ENCODE results near the gene YIPF6.
"Not testable (repeated sequence)": the region's sequence is repeated elsewhere in the genome, so short reads cannot be mapped to it uniquely, and the experiment has no call there.

The YIPF6 gene

DNA sequence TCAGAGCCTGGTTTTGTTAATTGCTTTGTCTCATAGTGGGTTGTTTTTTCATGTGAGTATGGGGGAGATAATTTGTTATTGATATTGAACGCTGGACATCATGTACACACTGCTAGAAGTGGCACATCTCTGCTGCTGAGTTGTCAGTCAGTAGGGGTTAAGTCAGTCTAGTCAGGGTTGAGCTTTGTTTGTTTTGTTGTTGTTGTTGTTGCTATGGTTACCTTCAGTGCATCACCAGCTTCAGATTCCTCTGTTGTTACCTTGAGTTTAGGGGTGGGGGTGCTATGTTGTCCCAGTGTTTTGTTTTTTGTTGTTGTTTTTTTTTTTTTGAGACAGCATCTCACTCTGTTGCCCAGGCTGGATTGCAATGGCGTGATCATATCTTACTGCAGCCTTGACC, 9.9 kb downstream of the YIPF6 start:
- no peak for DNase-seq

DNA sequence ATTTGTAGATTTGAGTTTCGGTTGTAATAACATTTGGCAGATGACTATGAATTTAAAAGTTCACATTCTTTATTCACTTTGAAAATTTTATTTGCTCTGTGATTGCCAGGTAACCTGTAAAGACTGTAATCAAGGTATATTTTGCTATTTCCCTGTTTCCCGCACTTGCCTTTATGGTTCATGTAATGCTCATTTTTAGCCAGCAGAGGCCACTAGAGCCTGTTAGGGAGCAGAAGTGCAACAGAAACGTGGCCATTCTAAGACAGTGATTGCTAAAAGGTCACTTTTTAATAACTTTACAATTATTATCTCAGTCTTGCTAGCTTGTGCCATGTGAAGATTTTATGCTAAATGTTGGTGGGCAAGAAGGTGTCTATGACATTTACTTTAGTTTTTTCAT, 12.4 kb downstream of the YIPF6 start:
- no peak for DNase-seq

DNA sequence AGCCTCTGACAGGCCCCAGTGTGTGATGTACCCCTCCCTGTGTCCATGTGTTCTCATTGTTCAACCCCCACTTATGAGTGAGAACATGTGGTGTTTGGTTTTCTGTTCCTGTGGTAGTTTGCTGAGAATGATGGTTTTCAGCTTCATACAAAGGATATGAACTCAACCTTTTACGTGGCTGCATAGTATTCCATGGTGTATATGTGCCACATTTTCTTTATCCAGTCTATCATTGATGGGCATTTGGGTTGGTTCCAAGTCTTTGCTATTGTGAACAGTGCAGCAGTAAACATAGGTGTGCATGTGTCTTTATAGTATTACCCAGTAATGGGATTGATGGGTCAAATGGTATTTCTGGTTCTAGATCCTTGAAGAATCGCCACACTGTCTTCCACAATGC, 25.8 kb downstream of the YIPF6 start:
- DNase-seq: not testable (repeated sequence)

DNA sequence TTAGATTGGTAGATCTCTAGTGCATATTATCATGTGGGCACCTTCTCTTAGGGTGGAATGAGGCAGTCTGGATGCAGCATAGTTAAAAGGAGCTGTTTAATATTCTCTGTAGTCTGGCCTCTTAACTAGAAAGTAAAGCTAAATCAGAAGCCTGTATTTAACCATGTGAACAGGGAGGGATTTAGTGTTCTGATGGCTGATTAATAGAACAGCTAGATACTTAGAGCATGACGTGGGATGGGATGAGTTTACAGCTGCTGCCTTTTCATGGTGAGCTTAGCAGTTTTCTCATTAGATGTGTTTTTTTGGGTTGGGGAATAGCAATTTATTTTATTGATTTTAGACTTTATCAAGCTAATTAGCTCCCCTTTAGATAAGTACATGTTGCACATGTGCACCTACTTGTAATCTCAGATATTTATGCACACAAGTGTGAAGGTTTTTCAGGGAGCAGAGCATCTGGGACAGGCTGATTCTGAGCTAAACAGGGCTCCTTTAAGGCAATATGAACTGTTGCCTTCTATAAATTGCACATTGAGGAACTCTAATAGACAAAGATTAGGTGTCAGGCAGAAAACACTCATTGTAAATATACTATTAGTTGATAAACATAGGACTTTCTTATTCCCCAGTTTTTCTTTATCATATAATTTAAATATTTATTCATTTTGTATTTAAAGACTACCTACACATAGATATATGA, 34.1 kb downstream of the YIPF6 start:
- no peak for DNase-seq

DNA sequence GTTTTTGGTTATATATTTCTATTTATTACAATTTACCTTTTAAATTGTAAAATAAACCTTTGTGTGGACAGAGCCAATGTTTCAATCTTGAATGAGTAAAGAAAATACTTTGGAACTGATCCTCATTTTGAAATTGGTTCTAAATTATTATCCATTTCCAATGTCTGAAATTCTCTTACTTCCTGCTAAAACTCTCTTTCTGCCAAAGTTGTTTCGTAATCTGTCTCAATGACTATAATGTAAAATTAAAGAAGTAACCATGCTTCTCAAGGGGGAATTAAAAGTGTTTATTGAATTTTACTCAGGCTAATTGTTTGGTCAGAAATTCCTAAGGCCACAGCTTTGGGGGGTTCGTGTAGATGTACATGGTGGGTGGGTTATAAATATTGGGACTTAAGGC, 34.8 kb downstream of the YIPF6 start:
- DNase-seq: no peak

DNA sequence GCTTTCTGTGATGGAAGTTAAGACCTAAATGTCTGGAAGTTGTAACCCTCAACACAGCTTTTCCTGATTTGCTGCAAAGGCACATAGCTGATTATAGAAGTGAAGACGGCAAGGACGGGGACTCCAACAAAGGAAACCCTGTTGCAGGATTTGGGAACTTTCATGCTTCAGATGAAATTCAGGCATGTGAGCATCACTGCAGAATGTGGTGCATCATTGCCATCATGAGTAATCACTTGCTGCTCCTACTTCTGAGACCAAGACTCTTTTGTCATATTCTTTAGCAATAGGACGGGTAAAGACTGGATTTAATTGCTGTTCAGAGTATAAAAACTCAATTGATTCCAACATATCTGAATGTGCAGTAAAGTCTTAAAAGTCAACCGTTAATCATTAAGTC, 35.8 kb downstream of the YIPF6 start:
- DNase-seq: no peak

DNA sequence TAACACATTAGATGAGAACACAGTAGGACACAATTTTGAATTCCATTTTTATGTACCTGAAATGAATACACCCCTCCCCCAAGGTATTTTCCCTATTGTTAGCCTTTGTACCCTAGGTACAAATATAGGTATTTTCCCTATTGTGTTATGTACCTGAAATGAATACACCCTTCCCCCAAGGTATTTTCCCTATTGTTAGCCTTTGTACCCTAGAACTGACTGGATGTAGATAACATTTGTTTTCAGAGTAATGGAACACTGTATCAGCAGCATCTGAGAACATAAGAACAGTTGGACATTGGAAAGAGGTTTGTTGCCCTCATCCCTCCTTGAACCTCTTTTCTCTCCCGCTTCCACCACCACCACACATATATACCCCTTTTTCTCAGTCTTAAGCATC, 37.6 kb downstream of the YIPF6 start:
- no peak for DNase-seq

DNA sequence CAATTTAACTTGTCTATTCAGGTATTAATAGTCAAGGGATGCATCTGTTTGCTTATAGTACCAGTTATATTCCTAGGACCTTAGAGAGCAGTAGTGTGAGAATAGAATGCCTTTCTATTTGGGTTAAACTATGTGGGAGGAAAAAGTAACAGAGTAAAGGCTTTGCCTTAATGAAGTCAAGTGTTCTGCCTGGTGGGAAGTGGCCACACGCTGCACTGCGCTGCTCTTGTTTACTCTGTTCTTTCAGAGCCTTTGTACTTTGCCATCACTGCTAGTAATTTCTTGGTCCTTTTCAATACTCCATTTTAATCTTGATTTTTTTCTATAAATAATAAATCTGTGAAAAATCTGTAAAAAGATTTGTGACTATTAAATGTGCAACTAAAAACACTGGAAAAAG, 38.0 kb downstream of the YIPF6 start:
- DNase-seq: no peak

DNA sequence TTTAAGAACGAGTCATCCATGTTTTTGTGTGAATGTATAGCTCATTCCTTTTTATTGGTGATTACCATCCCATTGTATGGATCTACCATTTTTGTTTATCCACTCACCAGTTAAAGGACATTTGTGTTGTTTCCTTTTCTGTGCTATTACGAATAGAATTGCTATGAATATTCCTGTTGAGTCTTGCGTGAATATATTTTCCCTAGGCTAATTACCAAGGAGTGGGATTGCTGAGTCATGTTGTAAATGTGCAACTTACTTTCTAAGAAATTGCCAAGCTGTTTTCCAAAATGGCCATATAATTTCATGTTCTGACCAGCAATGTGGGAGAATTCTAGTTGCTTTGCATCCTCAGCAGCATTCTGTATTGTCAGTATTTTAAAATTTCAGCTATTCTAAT, 51.3 kb downstream of the YIPF6 start:
- no peak for DNase-seq

DNA sequence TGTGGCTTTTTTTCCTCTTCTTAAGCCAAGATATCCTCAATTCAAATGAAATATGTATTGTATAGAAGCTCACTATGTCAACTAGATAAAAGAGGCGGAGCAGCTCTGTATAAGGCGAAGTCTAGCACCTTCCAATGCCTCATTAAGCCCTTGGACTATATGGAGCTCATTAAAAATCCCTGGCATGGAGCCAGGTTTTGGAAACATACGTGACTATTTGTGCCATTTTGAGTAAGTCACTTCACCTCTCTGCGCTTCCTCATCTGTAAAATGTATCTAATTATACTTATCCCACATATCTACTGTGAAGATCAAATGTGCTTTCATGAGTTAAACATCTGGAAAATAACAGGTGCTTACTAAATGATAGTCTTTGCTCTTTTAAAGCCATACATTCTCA, 57.2 kb downstream of the YIPF6 start:
- no peak for DNase-seq

DNA sequence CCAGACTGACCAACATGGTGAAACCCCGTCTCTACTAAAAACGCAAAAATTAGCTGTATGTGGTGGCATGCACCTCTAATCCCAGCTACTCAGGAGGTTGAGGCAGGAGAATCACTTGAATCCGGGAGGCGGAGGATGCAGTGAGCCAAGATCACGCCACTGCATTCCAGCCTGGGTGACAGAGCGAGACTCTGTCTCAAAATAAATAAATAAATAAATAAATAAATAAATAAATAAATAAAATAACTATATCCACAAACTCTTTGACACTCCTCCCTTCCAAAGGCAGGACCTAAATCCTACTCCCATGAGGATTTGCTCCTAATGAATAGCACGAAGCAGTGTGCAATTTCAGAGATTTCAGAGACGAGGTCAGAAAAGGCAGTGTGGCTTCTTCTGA, 58.3 kb downstream of the YIPF6 start:
- DNase-seq: not testable (repeated sequence)

DNA sequence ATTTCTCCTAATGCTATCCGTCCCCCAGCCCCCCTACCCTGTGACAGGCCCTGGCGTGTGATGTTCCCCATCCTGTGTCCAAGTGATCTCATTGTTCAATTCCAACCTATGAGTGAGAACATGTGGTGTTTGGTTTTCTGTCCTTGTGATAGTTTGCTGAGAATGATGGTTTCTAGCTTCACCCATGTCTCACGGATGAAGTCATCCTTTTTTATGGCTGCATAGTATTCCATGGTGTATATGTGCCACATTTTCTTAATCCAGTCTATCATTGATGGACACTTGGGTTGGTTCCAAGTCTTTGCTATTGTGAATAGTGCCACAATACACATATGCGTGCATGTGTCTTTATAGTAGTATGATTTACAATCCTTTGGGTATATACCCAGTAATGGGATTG, 61.1 kb downstream of the YIPF6 start:
- not testable (repeated sequence) for DNase-seq

DNA sequence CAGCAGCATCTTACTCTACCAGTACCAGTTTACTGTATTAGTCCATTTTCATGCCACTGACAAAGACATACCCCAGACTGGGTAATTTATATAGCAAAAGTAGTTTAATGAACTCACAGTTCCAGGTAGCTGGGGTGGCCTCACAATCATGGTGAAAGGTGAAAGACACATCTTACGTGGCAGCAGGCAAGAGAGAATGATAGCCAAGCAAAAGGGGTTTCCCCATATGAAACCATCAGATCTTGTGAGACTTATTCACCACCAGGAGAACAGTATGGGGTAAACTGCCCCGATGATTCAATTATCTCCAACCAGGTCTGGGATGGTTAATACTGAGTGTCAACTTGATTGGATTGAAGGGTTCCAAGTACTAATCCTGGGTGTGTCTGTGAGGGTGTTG, 69.3 kb downstream of the YIPF6 start:
- no peak for DNase-seq

DNA sequence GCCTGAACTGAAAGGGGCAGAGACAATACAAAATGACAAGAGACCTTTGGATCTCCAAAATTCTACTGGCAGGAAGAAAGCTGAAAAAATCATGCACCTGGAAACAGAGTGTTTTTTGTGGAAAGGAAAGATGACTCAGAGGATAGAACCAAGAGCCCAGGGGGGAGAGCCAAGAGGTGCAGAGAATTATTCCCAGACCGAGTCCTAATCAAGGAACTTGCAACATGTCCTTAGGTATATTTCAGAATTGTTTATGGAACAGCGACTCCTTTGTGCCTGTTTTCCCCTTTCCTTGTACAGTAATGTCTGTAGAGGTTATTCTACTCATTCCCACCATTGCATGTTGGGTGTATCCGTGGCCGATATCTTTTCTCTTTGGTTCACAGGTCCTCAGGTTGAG, 71.7 kb downstream of the YIPF6 start:
- DNase-seq: no peak

DNA sequence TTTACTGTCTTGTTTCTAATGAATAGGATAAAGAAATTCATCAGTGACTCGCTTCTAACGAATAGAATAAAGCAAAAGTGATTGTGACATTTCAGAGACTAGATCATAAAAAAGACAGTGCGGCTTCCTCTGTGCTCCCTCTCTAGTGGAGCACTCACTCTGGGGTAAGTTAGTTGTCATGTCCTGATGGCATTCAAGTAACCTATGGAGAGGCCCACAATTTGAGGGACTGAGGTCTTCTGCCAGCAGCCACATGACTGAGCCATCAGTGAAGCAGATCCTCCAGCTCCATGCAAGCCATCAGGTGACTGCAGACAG, 72.4 kb downstream of the YIPF6 start:
- DNase-seq: no peak

DNA sequence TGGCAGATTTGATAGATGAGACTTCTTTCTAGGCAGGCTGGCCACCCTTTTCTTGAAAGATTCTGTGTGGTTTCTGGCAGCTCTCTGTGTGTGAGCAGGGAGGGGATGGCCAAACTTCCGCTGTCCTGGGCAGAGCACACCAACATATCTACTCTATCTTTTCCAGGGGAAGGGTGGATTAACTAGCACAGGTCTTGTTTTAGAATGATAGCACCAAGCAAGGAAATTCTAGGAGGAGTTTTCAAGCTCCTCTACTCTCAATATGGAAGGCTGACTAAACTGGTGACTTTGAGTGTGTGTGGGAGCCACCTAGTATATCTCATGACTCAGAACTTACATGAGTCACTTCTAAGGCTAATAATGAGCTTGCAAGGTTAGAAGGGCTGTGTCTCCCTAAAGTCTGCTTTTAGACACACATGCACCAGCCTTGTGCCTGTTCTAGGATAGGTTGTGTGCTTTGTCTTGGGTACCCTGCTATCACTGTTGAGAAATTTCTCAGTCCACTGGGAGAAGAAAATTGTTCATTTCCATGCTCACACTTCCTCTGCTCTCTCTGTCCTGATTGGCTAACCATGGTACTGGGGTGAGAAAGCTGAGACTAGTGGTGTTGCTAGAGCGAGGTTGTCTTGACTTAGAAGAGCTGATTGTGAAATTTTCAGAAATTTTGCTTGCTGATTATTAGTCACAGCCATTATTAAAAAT, 72.9 kb downstream of the YIPF6 start:
- no peak for DNase-seq

DNA sequence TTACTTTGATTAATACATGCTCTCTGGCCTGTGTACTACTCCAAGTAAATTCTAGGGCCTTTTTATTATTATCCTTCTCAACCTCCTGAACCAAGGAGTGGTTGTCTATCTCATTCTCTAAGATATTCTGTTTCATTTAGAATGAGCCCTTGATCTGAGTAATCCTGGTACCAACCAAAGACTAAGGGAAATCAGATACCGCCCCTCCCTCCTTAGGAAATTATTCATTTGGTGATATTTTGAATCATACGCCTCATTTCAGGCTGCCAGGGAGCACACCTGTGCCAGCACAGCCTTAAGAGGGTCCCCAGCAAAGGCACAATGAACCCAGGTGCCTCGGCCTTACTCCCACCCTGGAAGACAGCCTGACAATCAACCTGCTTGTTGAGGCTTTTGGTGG, 75.4 kb downstream of the YIPF6 start:
- DNase-seq: no peak

DNA sequence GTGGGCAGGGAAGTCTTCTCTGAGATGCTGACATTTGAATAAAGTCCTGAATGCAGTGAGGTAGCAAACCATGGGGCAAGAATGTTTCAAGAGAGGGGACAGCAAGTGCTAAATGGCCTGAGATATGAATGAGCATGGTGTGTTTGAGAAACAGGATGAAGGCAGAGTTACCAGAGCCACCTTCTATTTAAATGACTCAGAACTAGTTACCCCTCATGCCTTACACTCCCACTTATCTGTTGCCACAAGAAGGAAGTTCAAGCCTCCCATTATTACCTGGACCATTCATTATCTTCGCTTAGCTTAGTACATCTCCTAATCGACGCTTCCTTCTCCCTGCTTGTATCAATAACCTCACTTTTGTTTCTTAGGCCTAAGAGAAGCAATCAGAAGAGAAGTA, 81.0 kb downstream of the YIPF6 start:
- DNase-seq: no peak

DNA sequence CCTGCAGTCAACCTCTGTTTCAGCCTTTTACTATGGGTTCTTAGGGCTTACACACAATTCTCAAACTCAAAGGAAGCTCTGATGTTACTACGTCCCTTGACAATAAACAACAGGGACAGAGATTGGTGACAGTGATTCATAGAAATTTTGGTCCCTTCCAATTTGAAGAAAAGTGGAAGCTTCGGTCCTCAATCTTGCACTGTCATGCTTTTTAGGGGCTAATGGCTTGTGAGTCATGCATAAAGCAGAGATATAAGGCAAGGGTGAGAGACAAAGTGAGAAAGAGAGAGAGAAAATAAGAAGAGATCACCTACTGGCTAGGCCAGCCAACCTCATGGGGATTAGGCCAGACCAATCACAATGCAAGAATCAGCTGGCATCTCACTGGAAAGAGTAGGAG, 85.4 kb downstream of the YIPF6 start:
- no peak for DNase-seq
